ENCODE data around the gene DLG2.

- TF ChIP-seq EZH2 (IDR thresholded peaks at IDR 0.05; ENCODE audit: low read depth, low read length, severe bottlenecking) (no peak), HDAC2 (IDR thresholded peaks at IDR 0.05; ENCODE audit: borderline replicate concordance in 1 of 2, low read depth in 2 of 2, low read length in 2 of 2) (no peak), KDM1A (IDR thresholded peaks at IDR 0.05; ENCODE audit: borderline replicate concordance, low read length) (no peak), CTCF (IDR thresholded peaks at IDR 0.05; ENCODE audit: control extremely low read depth in 1 of 3, insufficient read depth in 1 of 3, low read depth in 1 of 3, low read length in 3 of 3) (no peak), POU5F1 (IDR thresholded peaks at IDR 0.05; ENCODE audit: low read depth, low read length) (no peak), EP300 (IDR thresholded peaks at IDR 0.05; ENCODE audit: borderline replicate concordance in 1 of 2, low read depth in 2 of 2, low read length in 2 of 2) (no peak), RNF2 (IDR thresholded peaks at IDR 0.05; ENCODE audit: borderline replicate concordance, low read depth, low read length, missing control alignments, poor library complexity, severe bottlenecking) (no peak), ATF2 (IDR thresholded peaks at IDR 0.05; ENCODE audit: low read length) (no peak)
These were observed 1399.0 kb downstream of the DLG2 start for GRCh38 chr11:84227970-84228665.
